Loucy (cell line): ENCODE data around the gene RORC.

Experiments
- EZH2phosphoT487 ChIP-seq: fragments of 200-600 bp; IDR thresholded peaks from 2 replicates; pipeline ENCODE4 v1.6.1; 2018; ENCODE audit warnings: antibody characterized with exemption, mild to moderate bottlenecking, moderate library complexity, borderline replicate concordance
- TF ChIP-seq, protein P1 (sequence below): fragments of 200-600 bp; sonication (generic); conservative IDR thresholded peaks from 2 replicates; pipeline ENCODE4 v1.5.1; 2014; ENCODE audit warnings: mild to moderate bottlenecking, antibody characterized with exemption, low read length

DNA sequence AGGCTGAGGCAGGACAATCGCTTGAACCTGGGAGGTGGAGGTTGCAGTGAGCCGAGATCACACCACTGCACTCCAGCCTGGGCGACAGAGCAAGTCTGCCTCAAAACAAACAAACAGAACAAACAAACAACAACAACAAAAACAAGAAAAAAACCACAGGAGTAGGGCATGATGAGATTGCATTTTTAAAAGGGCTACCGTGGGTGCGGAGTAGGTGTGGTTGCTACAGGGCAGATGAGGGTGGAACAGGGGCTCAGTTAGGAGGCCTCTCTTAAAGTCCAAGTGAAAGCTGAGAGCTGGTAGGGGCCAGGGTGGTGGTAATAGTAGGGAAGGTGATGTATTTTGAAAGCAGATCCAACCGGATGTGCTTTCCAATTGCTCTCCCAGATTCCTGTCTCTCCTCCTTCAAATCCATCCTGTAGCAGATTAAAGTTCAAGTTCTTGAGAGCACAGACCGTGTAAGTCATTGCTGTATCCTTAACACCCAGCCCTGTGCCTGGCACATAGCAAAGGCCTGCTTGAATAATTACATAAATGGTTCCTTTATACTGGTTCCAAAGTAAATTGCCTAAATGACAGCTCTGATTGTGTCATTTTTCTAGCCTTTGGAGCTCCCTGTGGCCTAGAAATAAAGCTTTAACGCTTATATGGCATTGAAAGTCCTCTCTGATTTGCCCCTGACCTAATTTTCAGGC, 22.2 kb downstream of the RORC start:
- TF ChIP-seq, protein P1, sequence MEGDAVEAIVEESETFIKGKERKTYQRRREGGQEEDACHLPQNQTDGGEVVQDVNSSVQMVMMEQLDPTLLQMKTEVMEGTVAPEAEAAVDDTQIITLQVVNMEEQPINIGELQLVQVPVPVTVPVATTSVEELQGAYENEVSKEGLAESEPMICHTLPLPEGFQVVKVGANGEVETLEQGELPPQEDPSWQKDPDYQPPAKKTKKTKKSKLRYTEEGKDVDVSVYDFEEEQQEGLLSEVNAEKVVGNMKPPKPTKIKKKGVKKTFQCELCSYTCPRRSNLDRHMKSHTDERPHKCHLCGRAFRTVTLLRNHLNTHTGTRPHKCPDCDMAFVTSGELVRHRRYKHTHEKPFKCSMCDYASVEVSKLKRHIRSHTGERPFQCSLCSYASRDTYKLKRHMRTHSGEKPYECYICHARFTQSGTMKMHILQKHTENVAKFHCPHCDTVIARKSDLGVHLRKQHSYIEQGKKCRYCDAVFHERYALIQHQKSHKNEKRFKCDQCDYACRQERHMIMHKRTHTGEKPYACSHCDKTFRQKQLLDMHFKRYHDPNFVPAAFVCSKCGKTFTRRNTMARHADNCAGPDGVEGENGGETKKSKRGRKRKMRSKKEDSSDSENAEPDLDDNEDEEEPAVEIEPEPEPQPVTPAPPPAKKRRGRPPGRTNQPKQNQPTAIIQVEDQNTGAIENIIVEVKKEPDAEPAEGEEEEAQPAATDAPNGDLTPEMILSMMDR: no peak
- TF ChIP-seq EZH2phosphoT487: no peak
